ENCODE data around the gene MRPL53. TPM values are rescaled to one million over a fixed set of nuclear protein-coding genes. Genes with fewer than 3 reads are reported as not detected.

Gene MRPL53
- total RNA-seq, 1 experiment from 2014 or later, result 86.9 TPM

DNA sequence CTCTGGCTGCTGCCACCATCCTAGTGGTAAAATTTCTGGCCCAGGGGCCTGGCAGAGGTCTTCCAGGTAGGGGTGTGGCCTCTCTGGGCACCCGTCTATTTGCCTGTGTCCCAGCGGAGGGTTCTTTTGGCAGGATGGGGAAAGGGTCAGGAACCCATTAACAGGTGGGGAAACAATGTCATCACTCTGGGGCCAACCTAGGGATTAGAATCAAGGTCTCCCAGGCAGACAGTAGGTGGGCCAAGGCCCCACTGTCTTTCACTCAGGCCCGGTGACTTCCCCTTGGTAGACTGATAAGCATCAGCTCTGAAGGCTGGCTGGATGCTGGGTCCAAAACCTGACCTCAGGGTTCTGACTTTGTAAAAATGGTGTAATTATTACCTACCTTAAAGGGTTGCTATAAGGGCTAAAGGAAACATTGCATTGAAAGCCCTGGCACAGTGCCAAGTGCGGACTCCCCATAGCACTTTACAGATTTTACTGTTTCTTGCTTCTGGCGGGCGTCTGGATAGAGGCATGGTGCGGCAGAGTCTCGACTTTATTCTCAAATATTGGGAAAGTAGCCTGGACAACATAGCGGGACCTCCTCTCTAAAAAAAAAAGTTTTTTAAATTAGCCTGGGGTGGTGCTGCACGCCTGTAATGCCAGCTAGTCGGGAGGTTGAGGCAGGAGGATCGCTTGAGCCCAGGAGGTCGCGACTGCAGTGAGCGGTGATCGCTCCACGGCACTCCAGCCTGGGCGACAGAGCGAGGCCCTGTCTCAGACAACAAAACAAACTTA is 24.7 kb upstream of the MRPL53 start:
- TF ChIP-seq EZH2 (IDR thresholded peaks at IDR 0.05; ENCODE audit: low read length, unreplicated experiment) (no peak), EZH2phosphoT487 (IDR thresholded peaks at IDR 0.05; ENCODE audit: borderline replicate concordance, low read length) (no peak)
- TF ChIP-seq, protein P1, sequence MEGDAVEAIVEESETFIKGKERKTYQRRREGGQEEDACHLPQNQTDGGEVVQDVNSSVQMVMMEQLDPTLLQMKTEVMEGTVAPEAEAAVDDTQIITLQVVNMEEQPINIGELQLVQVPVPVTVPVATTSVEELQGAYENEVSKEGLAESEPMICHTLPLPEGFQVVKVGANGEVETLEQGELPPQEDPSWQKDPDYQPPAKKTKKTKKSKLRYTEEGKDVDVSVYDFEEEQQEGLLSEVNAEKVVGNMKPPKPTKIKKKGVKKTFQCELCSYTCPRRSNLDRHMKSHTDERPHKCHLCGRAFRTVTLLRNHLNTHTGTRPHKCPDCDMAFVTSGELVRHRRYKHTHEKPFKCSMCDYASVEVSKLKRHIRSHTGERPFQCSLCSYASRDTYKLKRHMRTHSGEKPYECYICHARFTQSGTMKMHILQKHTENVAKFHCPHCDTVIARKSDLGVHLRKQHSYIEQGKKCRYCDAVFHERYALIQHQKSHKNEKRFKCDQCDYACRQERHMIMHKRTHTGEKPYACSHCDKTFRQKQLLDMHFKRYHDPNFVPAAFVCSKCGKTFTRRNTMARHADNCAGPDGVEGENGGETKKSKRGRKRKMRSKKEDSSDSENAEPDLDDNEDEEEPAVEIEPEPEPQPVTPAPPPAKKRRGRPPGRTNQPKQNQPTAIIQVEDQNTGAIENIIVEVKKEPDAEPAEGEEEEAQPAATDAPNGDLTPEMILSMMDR (conservative IDR thresholded peaks at IDR 0.05; ENCODE audit: low read depth, low read length), result no peak
- no TSS peak for BruUV-seq (replicated peaks)
- peak overlapping the region; percentile 67; the same call in 1 of the 2 replicates for H3K4me3 ChIP-seq (ENCODE audit: low read length)
- H3K27me3 ChIP-seq (ENCODE audit: low read length), result no peaks in the 10 kb centered on the region
- H4K20me1 ChIP-seq (ENCODE audit: low read length), result no peaks in the 10 kb centered on the region
- H3K9ac ChIP-seq (ENCODE audit: low read length), result no peak overlapping the region
- ChIA-PET CTCF (no interaction called here), POLR2A (ENCODE audit: unreplicated experiment) (no interaction called here)
- no peak overlapping the region for H3K27ac ChIP-seq (ENCODE audit: low read length)
- intact Hi-C loops (cut with micrococcal nuclease), result no loop called here
- H3K9me2 ChIP-seq (replicated peaks; ENCODE audit: low read length), result no peaks in the 10 kb centered on the region
- H3K4me2 ChIP-seq (ENCODE audit: low read length), result peak overlapping the region; percentile 94
- H2AFZ ChIP-seq (ENCODE audit: low read length), result peak overlapping the region; percentile 87; the same call in 1 of the 2 replicates
- ATAC-seq, result no peak
- no peaks in the 10 kb centered on the region for H3K9me3 ChIP-seq (ENCODE audit: low read length)
- no peaks in the 10 kb centered on the region for H3F3A ChIP-seq (ENCODE audit: low read length, unreplicated experiment)
- peaks cover 19% of the 10 kb centered on the region for H3K4me1 ChIP-seq (ENCODE audit: insufficient read depth, low read length)
- H3K79me2 ChIP-seq (ENCODE audit: low read length), result no peaks in the 10 kb centered on the region
- peaks cover 13% of the 10 kb centered on the region; the same call in 1 of the 2 replicates for H3K36me3 ChIP-seq (ENCODE audit: low read depth, low read length)
- DNase-seq, result no peak

DNA sequence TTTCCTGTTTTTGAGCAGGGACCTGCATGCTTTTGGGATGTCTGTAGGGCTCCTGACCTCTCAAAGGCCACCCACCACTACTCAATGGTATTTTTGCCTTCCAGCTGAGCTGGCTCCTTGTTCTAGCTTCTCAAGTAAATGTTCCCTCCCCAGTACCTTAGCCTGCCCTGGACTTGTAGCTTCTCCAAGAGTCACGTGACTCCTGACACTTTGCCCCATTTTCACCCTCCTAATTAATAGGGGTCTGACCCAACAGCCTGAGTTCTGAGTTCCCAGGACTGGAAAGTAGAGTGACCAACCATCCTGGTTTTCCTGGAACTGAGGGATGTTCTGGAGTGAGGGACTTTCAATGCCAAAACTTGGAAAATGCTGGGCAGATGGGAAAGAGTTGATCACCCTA is 23.0 kb upstream of the MRPL53 start:
- no peak overlapping the region for H2AFZ ChIP-seq (ENCODE audit: low read length)
- DNase-seq (no peak), ATAC-seq (no peak)
- no peaks in the 10 kb centered on the region for H3K9me2 ChIP-seq (replicated peaks; ENCODE audit: low read length)
- no peak overlapping the region for H3K27ac ChIP-seq (ENCODE audit: low read length)
- BruUV-seq (replicated peaks), result no TSS peak
- no peaks in the 10 kb centered on the region for H3K79me2 ChIP-seq (ENCODE audit: low read length)
- H3K4me3 ChIP-seq (ENCODE audit: low read length), result no peak overlapping the region
- no peak overlapping the region for H3K9ac ChIP-seq (ENCODE audit: low read length)
- no peaks in the 10 kb centered on the region for H3K27me3 ChIP-seq (ENCODE audit: low read length)
- POLR2A ChIA-PET (ENCODE audit: unreplicated experiment), result no interaction called here
- no peaks in the 10 kb centered on the region for H3K9me3 ChIP-seq (ENCODE audit: low read length)
- no peaks in the 10 kb centered on the region for H4K20me1 ChIP-seq (ENCODE audit: low read length)
- TF ChIP-seq EZH2phosphoT487 (IDR thresholded peaks at IDR 0.05; ENCODE audit: borderline replicate concordance, low read length) (no peak), EZH2 (IDR thresholded peaks at IDR 0.05; ENCODE audit: low read length, unreplicated experiment) (no peak)
- TF ChIP-seq, protein P1 (conservative IDR thresholded peaks at IDR 0.05; ENCODE audit: low read depth, low read length), result no peak
- H3F3A ChIP-seq (ENCODE audit: low read length, unreplicated experiment), result no peaks in the 10 kb centered on the region
- H3K36me3 ChIP-seq (ENCODE audit: low read depth, low read length), result peaks cover 28% of the 10 kb centered on the region
- no peak overlapping the region for H3K4me2 ChIP-seq (ENCODE audit: low read length)
- CTCF ChIA-PET, result no interaction called here
- intact Hi-C loops (cut with micrococcal nuclease), result no loop called here
- H3K4me1 ChIP-seq (ENCODE audit: insufficient read depth, low read length), result peaks cover 19% of the 10 kb centered on the region

DNA sequence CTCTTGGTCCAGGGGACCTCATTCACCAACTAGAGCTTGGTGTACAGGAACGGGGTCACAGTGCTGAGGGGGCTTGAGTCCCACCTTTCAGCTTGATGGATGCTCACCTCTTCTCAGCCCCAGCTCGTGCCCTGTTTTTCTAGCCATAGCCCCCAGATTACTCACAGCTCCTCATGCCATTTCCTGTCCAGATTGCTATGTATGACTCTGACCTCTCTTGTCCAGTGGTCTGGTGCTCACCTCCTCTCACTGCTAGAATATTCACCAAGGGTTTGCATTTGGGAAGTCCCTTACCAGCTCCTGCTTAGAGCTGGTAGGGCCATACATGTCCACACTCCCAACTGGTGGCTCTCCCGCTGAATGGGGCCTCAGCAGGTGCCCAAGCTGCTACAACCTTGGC is 21.1 kb upstream of the MRPL53 start:
- Histone ChIP-seq H3K9ac (ENCODE audit: low read length) (no peak overlapping the region), H3K36me3 (ENCODE audit: low read depth, low read length) (peaks cover 28% of the 10 kb centered on the region)

More for the DNA sequence above, 21.1 kb upstream of the MRPL53 start:
- TF ChIP-seq EZH2 (IDR thresholded peaks at IDR 0.05; ENCODE audit: low read length, unreplicated experiment) (no peak), EZH2phosphoT487 (IDR thresholded peaks at IDR 0.05; ENCODE audit: borderline replicate concordance, low read length) (no peak)
- TF ChIP-seq, protein P1 (conservative IDR thresholded peaks at IDR 0.05; ENCODE audit: low read depth, low read length), result no peak
- DNase-seq, result no peak
- H4K20me1 ChIP-seq (ENCODE audit: low read length), result no peaks in the 10 kb centered on the region
- intact Hi-C loops (cut with micrococcal nuclease), result no loop called here
- no peaks in the 10 kb centered on the region for H3K79me2 ChIP-seq (ENCODE audit: low read length)
- ChIA-PET POLR2A (ENCODE audit: unreplicated experiment) (no interaction called here), CTCF (no interaction called here)
- no peaks in the 10 kb centered on the region for H3F3A ChIP-seq (ENCODE audit: low read length, unreplicated experiment)
- no peaks in the 10 kb centered on the region for H3K27me3 ChIP-seq (ENCODE audit: low read length)
- no peak overlapping the region for H2AFZ ChIP-seq (ENCODE audit: low read length)
- no peak overlapping the region for H3K4me3 ChIP-seq (ENCODE audit: low read length)
- no TSS peak for BruUV-seq (replicated peaks)
- no peak overlapping the region for H3K4me2 ChIP-seq (ENCODE audit: low read length)
- ATAC-seq, result no peak
- no peaks in the 10 kb centered on the region for H3K9me2 ChIP-seq (replicated peaks; ENCODE audit: low read length)
- peaks cover 11% of the 10 kb centered on the region for H3K4me1 ChIP-seq (ENCODE audit: insufficient read depth, low read length)
- H3K27ac ChIP-seq (ENCODE audit: low read length), result no peak overlapping the region
- H3K9me3 ChIP-seq (ENCODE audit: low read length), result no peaks in the 10 kb centered on the region

Data from PC-3 (cell line).